Non-pigmented ciliary epithelial cell (primary cell): ENCODE results near the gene SPDEF.

Experiments used
- DNase-seq: peaks from one replicate; pipeline ENCODE4 v3.0.0-alpha.2; 2010; ENCODE audit warnings: low read depth

SPDEF gene

DNA sequence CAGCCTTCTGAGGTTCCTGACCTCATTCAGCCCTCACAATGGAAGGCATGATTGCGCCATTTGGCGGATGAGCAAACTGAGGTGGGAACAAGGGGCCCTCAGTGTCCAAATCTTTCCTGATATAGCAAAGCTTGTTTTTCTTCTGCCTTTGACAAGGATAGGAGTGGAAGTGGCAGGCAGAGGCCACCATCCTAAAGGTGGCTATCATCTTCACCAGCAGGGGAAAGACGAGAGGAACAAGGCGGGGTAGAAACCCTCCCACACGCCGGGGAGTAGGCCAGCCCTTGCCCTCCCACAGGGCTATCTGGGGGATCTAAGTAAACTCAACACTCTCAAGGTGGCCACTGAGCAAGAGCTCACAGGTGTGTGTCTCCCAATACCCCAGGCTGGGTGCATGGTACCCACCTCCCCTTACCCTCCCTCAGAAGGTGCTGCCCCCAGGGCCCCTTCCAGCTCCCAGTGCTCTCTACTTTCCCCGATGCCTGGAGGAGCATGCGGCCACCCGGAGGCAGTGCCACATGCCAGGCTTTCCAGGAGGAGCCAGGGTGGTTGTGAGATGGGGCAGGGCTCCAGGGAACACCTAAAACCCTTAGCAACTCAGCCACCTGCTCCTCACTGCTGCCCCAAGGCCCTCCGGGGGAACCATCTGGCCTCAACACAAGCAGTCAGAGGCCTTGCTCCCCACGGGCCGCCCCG, 11.2 kb downstream of the SPDEF start:
- DNase-seq, result no peak

DNA sequence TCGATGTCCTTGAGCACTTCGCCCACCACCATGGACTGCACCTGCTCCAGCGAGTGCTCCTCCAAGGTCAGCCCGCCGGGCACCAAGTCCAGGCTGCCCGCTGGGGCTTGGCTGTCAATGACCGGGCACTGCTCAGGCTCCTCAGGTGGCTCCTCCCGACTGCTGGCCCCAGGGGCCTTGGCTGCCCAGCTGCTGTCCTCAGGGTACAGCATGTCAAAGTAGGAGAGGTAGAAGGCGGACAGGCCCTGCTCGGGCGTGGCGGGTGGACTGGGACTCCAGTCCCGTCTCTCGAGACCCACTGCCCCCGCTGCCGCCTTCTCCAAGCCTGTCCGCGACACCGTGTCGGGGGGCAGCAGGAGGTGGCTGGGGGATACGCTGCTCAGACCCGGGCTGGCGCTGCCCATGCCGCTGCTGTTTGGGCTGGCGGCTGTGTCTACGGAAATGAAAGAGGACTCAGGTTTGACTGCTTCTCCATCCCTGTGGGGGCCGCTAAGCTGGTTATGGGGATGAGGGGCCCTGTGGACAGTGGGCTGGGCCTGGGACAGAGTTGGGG, 12.0 kb downstream of the SPDEF start:
- no peak for DNase-seq

DNA sequence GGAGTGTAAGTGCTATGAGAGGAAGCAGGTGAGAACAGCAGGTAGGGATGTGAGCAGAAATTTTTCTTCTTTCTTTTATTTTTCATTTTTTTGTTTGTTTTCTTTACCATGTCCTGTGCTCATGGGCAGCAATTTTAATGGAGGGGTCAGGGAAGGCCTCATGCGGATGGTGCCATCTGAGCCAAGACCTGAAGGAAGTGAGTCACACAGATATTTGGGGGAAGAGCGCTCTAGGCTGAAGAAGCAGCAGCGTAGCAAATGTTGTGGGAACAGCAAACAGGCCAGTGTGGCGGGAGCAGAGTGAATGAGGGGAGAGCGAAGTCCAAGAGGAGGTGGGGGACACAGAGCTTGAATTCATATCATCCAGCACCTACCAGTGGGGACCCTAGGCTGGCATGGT, 12.7 kb downstream of the SPDEF start:
- DNase-seq, result no peak

DNA sequence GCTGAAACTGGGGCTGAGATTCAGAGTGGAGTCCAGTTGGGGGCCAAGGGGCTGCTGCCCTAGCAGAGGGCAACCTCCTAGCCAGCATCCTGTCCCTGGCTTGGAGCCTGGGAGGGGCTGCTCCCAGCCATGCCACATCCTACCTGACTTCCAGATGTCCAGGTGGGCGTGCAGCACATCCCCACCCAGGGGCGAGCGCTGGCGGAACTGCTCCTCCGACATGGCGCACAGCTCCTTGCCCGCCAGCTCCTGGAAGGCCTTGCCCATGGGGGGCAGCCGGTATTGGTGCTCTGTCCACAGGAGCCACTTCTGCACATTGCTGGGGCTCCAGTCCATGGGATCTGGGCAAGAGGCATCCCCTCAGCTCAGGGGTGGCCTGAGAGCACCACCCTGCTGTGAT, 15.3 kb downstream of the SPDEF start:
- DNase-seq, result no peak

DNA sequence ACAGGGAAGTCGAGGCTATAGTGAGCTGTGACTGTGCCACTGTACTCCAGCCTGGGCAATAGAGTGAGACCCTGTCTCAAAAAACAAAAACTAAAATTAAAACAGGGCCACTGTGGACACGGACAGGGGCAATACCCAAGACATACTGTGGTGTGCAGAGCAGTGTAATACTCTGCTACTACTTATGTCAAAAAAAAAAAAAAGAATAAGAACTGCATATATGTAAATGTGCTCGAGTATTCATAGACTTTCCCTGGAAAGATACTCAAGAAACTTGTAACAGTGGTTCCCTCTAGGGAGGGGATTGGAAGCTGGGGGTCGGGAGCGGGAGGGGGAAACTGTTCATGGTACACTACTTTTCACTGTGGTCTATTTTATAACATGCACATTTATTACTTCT, 15.9 kb downstream of the SPDEF start:
- no peak for DNase-seq

DNA sequence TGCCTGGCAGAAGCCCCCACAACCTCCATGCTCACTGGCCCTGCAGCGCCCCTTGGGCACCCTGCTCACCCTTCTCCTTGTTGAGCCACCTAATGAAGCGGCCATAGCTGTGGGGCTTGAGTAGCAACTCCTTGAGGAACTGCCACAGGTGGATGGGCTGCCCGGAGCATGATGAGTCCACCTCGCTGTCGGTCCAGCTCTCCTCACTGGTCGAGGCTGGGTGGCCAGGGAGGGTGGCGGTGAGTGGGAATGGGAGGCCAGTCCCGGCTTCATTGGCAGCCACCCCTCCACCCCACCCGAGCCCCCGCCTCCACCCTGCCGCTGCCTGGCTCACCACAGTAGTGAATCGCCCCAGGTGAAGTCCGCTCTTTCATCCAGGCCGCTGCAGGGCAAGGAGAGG, 16.9 kb downstream of the SPDEF start:
- DNase-seq, result no peak

DNA sequence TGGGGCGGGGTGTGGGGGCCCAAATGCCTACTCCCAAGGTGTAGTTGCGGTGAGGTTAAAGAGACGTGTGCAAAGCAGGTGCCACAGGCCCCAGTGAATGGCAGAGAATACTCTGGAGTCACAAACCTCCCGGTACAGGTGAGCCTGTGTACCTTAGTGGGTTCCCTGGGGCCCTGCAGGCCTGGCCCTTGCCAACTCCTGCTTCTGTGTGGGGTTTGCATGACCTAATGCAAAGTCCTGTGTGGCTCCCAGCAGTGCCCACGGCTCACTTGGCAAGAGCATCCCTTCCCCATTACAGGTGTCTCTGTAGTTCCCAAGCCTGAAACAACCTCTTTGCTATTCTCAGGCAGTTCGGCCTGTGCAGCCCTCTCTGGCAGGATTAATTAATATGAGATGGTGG, 17.5 kb downstream of the SPDEF start:
- DNase-seq, result no peak

DNA sequence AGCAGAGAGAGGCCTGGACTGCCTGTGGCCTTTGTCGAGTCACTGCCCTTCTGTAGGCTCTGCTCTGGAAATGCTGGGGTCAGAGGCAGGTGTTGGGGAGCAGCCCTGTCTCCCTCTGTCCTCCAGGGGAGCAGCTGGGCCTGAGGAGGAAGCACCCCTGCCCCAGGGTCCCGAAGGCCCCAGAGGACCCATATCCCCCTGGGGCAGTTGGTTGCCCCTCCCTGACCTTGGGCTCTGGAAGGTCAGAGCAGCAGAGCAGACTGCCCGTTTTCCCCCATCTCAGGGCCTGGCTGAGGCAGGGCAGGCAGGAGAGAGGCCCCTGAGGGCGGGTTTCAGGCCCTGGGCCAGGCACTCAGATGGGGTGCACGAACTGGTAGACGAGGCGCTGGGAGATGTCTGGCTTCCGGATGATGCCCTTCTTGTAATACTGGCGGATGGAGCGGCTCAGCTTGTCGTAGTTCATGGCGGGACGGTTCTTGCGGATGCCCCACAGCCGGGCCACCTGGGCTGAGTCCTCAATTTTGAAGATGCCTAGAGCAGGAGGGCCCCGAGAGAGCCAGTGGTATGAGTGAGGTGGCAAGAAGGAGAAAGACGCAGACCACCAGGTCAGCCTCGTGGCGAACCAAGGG, 18.1 kb downstream of the SPDEF start:
- no peak for DNase-seq

DNA sequence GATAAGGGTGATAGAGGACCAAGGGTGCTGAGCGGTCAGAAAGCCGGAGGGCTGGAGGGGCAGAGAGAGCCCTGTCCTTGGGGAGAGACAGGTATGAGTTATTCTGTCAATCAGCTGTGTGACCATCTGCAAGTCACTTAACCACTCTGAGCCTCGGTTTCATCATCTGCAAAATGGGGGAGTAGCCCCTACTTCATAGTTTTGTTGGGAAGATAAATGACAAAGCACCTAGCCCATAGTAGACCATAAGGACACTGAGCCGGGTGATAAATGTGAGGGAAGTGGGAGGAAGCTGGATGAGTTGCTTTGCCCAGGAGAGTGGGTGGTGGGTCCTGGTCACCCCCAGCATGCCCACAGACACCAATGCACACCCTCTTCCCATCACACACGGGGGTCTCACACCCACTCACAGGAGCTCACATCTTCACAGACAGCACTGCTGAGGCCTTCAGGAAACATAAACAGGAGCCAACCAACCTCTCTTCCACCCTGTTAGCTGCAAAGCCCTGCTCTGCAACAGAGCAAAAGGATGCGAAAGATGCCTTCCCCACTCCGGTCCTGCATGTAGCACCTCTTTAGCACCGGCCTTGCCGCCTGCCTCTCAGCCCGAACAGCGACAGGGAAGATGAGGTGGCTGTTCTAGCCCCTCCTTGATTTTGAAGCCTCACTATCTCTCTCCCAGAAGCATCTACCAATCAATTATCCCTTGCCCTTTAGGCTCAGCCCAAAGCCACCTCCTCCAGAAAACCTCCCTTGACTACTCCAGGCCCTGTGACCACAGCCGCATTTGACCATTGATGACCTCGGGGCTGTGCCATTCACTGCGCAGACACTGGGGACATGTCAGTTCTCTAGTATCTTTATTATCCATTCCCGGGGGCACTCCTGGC, 18.9 kb downstream of the SPDEF start:
- no peak for DNase-seq

DNA sequence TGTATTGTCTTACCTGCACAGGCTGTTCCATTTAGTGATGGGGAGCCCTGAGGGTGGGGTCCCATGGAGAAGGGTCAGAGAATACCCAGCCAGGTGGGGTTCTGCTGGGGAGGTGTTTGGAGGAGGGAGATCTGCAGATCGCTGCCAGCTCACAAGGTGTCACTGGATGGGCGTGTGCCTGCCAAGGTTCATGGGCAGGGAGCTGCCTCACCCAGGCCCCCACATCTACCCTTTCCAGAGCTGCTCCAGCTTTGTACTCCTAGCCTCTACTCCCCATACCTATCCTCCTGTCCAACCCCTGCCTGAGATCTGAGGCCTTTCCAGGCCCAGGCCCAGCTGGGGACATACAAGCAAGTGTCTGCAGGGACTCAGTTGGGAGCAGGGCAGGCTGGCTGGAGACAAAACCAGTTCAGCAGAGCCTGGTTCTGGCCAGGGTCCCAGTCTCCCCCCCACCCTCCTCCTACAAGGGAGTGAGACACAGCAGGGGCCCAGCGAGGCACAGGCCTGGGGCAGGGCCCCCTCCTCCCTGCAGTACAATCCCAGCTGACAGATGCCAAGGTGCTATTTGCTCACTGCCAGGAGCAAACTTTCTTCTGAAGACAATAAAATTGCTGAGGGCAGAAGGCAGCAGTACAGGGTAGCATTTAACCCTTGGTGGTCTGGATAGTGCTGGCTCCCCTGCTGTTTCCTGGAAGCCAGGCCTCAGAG, 19.7 kb downstream of the SPDEF start:
- DNase-seq, result no peak

DNA sequence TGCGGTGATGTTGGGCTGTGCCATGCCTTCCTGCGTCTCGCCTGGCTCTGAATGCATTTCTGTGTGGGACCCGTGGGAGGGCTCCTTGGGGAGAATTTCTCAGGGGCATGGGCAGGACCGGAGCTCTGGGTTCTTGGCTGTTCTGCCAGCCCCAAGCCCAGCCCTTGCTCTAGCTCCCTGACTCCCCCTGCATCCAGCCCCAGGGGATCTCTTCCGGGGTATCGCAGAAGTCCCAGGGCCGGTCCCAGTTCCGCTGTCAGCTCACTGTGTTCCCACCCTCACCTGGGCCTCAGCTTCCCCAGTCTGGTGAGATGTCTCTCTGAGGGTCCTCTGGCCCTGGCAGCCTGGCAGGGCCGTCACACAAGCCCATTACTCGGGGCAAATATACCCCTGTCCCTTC, 20.5 kb downstream of the SPDEF start:
- DNase-seq, result no peak

DNA sequence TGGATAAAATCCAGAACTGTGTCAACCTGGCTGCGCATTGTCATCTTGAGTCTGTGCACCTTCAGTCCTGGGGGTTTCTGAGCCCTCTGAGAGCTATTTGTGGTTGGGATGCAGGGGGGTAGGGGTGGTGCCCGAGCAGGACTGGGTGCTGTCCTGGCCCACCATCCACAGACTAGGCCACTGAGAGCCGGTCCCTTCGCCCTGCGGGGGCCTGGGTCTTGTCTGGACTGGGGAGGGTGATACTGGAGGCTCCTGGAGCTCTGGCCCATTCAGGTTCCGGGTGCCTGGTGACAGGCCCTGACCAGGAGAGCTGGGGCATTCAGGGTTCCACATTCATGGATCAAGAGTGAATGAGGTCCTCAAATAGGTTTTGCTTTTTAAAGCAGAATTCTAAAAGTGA, 20.9 kb downstream of the SPDEF start:
- DNase-seq, result no peak

DNA sequence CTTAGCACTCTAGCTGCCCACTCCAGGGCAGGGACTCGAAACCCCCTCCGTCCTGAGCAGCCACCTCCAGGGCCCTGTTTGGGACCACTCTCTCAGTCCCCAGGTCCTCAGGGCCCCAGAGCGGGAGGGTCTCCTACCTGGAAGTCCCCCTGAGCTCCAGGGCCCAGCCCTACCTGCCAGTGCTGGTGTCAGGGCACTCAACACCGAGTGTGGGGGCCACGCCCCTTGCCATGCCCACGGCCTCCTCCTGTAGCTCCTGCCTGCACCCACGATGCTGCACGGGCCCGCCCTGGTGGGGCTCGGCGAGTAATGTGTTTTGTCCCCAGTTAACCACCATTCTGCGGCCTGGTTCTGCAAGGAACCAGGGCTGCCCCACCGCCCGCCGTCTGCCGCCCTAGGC, 21.5 kb downstream of the SPDEF start:
- DNase-seq, result no peak

DNA sequence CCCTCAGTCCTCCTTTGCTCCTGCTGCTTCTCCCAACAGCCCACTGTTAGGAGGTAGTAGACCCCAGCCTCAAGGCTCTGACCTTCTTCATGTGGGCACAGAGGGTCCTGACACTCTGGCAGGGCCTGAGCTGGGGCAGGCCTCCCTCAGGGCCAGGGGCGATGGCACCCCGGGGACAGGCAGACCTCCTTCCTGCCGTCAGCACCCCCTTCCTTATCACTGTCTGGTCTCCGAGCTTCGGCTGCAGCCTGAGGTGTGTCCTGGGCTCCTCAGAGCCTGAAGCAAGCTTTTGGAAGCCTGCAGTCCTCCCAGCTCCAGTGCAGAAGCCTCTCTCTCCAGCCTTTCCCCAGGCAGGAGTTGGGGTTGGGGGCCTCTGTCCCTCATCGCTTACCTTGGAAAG, 22.0 kb downstream of the SPDEF start:
- DNase-seq, result no peak

DNA sequence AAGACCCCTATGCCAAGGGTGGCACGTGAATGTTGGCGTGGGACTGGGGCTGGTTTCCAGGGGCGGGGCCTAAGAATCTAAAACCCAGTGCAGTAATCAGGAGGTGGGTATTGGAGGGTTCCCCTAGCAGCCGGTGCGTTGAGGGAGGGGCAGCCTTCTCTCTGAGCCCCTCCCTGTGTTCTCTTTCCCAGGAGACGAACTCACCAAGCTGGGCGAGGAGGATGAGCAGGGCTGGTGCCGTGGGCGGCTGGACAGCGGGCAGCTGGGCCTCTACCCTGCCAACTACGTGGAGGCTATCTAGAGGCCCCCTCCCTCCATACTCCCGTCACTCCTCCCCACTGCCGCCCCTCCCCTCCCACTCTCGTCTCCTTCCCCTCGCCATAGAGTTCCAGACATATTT, 23.9 kb downstream of the SPDEF start:
- DNase-seq, result no peak

DNA sequence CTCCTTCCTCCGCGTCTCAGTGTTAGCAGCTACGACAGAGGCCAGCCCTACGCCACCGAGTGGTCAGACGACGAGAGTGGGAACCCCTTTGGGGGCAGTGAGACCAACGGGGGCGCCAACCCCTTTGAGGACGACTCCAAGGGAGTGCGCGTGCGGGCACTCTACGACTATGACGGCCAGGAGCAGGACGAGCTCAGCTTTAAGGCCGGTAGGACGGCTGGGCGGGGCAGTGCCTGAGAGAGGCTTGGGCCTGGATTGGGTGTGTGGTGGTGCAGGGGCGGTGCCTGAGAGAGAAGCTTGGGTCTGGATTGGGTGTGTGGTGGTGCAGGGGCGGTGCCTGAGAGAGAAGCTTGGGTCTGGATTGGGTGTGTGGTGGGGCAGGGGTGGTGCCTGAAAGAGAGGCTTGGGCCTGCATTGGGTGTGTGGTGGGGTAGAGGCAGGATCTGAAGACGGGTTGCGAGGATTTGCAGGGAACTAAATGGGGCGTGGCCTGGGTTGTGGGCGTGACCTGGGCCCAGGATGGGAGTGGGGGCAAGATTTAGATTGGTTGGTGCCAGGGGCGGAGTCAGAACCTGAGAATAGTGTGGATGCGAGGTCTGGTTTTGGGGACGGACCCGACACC, 24.4 kb downstream of the SPDEF start:
- DNase-seq, result no peak

DNA sequence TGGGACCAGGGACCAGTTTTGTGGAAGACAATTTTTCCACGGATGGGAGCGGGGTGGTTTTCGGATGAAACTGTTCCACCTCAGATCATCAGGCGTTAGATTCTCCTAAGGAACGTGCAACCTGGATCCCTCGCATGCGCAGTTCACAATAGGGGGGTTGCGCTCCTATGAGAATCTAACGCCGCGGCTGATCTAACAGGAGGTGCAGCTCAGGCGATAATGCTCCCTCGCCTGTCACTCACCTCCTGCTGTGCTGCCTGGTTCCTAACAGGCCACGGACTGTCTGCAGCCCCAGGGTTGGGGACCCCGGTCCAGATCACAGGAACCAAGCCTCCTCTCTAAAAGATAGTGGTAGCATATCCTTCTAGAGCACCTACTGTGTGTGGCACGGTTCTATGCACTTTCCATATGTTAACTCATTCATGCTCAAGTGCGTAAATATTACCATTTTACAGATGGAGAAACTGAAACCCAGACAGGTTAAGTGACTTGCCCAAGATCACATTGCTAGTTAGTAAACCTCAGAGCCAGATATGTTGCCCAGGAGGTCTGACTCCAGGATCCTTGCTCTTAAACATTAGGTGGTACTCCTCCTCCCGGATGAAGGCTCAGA, 25.3 kb downstream of the SPDEF start:
- DNase-seq, result no peak

DNA sequence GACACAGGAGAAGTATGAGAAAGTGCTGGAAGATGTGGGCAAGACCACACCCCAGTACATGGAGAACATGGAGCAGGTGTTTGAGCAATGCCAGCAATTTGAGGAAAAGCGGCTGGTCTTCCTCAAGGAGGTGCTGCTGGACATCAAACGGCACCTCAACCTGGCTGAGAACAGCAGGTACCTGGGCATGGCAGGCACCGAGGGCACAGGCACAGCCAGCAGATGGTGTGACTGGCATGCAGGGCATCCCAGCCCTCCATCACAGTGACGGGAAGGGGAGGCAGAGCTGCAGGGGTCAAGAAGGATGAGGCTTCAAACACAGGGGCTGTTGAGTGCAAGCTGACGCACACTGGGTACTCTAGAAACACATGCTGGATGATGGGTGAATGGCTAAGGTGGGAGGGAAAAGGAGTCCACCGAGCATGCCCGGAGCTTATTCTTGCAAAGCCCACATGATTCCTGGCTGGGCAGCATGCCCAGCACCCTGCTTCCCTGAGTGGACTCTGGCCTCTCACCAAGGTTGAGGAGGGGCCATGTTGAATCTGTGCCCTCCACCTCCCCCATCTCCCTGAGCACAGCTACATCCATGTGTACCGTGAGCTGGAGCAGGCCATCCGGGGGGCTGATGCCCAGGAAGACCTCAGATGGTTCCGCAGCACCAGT, 26.3 kb downstream of the SPDEF start:
- DNase-seq, result no peak

DNA sequence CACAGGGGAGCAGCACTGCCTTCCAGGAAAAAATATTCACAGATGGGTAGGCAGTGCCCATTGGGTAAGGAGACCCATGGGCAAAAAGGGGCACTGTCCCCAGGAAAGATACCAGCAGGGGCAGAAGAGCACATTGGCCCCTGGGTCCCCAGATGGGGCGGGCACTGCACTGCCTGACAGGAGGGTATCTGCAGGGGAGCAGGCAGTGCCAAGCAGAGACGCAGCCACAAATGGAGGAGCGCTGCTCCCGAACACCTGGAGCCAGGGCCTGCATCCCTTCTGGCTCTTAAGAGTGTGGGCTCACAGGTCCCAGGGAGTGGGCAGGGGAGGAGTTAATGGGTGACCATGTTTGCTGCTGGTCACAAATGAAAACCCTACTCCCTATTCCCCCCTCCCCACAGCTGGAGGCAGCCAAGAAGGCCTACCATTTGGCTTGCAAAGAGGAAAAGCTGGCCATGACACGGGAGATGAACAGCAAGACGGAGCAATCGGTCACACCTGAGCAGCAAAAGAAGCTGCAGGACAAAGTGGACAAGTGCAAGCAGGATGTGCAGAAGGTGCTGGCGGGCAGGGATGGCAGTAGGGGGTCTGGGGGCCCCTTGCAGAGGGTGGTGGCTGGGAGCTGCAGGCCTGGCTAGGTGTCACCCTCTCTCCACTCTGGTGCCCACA, 27.0 kb downstream of the SPDEF start:
- no peak for DNase-seq
